ENCODE measurements around the gene PTPRT.

The PTPRT gene

DNA sequence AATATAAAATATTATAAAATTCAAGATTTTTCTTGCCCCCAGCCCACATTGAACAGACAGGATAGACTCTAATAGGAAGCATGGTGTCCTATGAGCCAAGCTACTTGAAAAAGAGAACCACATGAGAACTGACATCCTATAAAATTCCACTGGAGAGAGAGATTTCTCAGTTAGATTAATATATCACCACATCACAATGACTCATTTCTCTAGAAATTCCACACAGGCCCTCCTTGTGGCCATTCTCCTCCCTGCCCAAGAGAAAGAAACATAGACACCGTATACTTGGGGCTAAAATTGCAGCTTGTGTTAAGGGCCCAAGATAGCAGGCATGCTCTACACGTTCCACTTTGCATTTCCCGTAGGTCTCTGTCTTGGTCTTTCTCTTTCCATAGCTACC lies 481.4 kb downstream of the PTPRT start:
- H3K27ac ChIP-seq, result no peak overlapping the region
- TF ChIP-seq, protein P1, sequence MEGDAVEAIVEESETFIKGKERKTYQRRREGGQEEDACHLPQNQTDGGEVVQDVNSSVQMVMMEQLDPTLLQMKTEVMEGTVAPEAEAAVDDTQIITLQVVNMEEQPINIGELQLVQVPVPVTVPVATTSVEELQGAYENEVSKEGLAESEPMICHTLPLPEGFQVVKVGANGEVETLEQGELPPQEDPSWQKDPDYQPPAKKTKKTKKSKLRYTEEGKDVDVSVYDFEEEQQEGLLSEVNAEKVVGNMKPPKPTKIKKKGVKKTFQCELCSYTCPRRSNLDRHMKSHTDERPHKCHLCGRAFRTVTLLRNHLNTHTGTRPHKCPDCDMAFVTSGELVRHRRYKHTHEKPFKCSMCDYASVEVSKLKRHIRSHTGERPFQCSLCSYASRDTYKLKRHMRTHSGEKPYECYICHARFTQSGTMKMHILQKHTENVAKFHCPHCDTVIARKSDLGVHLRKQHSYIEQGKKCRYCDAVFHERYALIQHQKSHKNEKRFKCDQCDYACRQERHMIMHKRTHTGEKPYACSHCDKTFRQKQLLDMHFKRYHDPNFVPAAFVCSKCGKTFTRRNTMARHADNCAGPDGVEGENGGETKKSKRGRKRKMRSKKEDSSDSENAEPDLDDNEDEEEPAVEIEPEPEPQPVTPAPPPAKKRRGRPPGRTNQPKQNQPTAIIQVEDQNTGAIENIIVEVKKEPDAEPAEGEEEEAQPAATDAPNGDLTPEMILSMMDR (IDR thresholded peaks at IDR 0.05), result no peak
- H3K4me3 ChIP-seq, result no peak overlapping the region
- no peak for DNase-seq (ENCODE audit: low spot score)

- TF ChIP-seq, protein P1 (IDR thresholded peaks at IDR 0.05), result no peak
- no peak for DNase-seq (ENCODE audit: low spot score)
- Histone ChIP-seq H3K4me3 (no peak overlapping the region), H3K27ac (no peak overlapping the region)
Observed at GRCh38 chr20:42706759-42707158, 482.9 kb downstream of the PTPRT start.

- no peak overlapping the region for H3K27ac ChIP-seq
- TF ChIP-seq, protein P1 (IDR thresholded peaks at IDR 0.05), result no peak
- no peak overlapping the region for H3K4me3 ChIP-seq
- DNase-seq (ENCODE audit: low spot score), result no peak
Observed at GRCh38 chr20:42705550-42705949, 484.2 kb downstream of the PTPRT start.

DNA sequence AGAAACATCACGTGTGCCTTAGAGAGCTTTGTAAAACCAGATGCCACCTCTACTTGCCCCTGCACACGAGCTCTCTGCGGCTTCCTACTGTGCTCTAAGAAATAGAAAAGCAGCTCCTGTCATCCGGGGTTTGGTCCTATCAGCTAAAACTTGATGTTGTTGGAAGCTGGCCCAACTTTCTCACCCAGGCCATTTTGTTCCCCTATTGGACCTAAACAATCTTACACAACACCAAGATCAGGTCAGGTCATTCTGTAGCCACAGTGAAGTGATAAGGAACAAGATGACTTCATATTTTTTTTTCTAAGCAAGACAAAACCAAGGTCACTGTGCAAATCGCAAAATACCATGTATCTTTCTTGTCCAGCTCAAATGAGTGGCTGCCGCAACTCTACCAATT lies 486.0 kb downstream of the PTPRT start:
- TF ChIP-seq, protein P1 (IDR thresholded peaks at IDR 0.05), result no peak
- Histone ChIP-seq H3K27ac (no peak overlapping the region), H3K4me3 (no peak overlapping the region)
- no peak for DNase-seq (ENCODE audit: low spot score)

DNA sequence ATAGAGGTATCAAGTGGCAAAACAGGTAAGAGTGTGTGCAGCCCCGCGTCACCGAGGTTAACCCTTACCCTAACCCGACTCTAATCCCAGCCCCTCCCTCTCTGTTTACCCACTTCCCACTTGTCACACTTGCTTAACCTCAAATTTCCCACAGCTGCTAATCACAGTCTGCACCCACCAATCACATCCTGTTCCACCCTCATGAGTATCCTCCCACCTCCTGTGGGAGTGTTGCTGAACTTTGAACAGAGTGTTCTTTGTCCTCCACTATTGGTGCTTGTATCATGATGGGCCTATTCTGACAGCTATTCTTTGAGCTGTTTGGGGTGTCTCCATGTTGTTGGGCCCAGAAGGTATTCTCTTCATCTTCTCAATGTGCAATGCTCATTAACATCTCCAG lies 487.8 kb downstream of the PTPRT start:
- TF ChIP-seq, protein P1 (IDR thresholded peaks at IDR 0.05), result no peak
- no peak for DNase-seq (ENCODE audit: low spot score)
- Histone ChIP-seq H3K27ac (no peak overlapping the region), H3K4me3 (no peak overlapping the region)

GRCh38 chr20:42700372-42700771 lies 489.3 kb downstream of the PTPRT start:
- TF ChIP-seq, protein P1 (IDR thresholded peaks at IDR 0.05), result no peak
- no peak overlapping the region for H3K4me3 ChIP-seq
- H3K27ac ChIP-seq, result no peak overlapping the region
- DNase-seq (ENCODE audit: low spot score), result no peak

GRCh38 chr20:42697962-42698361 lies 491.7 kb downstream of the PTPRT start:
- Histone ChIP-seq H3K4me3 (no peak overlapping the region), H3K27ac (no peak overlapping the region)
- TF ChIP-seq, protein P1 (IDR thresholded peaks at IDR 0.05), result no peak
- no peak for DNase-seq (ENCODE audit: low spot score)
